Thoracic aorta (tissue), 2 donors: ENCODE results near the gene DEAF1. TPM values are rescaled to one million over a fixed set of nuclear protein-coding genes. Genes with fewer than 3 reads are reported as not detected.
"Not testable (repeated sequence)": the region's sequence is repeated elsewhere in the genome, so short reads cannot be mapped to it uniquely, and the experiment has no call there.

Experiments used
- ATAC-seq: fragments of 150-250 bp; one replicate; pipeline ENCODE4 v1.8.0; 2017; ENCODE audit warnings: low read depth; ENCODE audit not compliant: insufficient number of reproducible peaks, low FRiP score
- DNase-seq: peaks from one replicate; pipeline ENCODE4 v3.0.0-alpha.2; 2020; ENCODE audit warnings: low spot score
- H3K27ac ChIP-seq, 2 donors: fragments of 200-600 bp; sonication (generic); 1 replicate in 1 of 2; 2 replicates in 1 of 2; pipeline ENCODE4 v1.5.1; 2016; ENCODE audit warnings: mild to moderate bottlenecking in 2 of 2, moderate library complexity in 2 of 2
- H3K27me3 ChIP-seq: fragments of 200-600 bp; sonication (generic); replicated peaks from 2 replicates; pipeline ENCODE4 v1.6.0; 2016; ENCODE audit warnings: mild to moderate bottlenecking; ENCODE audit not compliant: insufficient read depth
- H3K36me3 ChIP-seq: fragments of 200-600 bp; sonication (generic); one replicate; pipeline ENCODE4 v1.5.1; 2016
- H3K4me1 ChIP-seq, 2 donors: fragments of 200-600 bp; sonication (generic); 1 replicate in 1 of 2; 2 replicates in 1 of 2; pipeline versions ENCODE4 v1.5.1 to v1.6.0; 2016; ENCODE audit warnings: low read depth in 2 of 2, mild to moderate bottlenecking in 1 of 2; ENCODE audit not compliant: control insufficient read depth in 1 of 2
- H3K4me3 ChIP-seq: fragments of 200-600 bp; sonication (generic); 2 replicates; pipeline ENCODE4 v1.5.1; 2016; ENCODE audit warnings: mild to moderate bottlenecking
- H3K9me3 ChIP-seq: fragments of 200-600 bp; sonication (generic); 2 replicates; pipeline ENCODE4 v1.5.1; 2016
- total RNA-seq, 2 donors: library from RNA; depleted of rRNA; stranded (reverse); fragments of >200 nt; gene quantifications; one replicate each; pipeline versions ENCODE4 v1.1.0 to v1.2.3, GENCODE V29; 2016
- TF ChIP-seq, protein P1 (sequence below): fragments of 200-600 bp; sonication (generic); IDR thresholded peaks from one replicate; pipeline ENCODE4 v1.5.1; 2019; ENCODE audit warnings: antibody characterized with exemption

DEAF1 gene
- total RNA-seq, 2 donors from 2014 or later = 22.1 to 67.0 TPM

DNA sequence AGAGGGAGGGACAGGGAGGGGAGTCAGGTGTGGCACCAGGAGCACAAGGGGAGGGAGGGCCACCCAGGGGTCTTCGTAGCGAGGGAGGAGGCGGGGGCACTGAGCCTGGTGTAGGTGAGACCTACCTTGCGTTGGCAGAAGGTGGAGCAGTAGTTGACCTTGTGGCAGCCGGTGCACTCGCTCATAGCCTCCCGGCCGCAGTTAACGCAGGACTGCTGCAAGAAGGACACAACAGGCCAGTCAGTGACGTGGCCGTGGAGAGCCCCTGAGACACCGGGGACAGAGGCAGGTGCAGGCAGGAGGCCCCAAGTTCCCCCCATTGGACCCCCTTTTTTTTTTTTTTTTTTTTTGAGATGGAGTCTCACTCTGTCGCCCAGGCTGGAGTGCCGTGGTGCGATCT is 41.2 kb downstream of the DEAF1 start:
- TF ChIP-seq, protein P1, sequence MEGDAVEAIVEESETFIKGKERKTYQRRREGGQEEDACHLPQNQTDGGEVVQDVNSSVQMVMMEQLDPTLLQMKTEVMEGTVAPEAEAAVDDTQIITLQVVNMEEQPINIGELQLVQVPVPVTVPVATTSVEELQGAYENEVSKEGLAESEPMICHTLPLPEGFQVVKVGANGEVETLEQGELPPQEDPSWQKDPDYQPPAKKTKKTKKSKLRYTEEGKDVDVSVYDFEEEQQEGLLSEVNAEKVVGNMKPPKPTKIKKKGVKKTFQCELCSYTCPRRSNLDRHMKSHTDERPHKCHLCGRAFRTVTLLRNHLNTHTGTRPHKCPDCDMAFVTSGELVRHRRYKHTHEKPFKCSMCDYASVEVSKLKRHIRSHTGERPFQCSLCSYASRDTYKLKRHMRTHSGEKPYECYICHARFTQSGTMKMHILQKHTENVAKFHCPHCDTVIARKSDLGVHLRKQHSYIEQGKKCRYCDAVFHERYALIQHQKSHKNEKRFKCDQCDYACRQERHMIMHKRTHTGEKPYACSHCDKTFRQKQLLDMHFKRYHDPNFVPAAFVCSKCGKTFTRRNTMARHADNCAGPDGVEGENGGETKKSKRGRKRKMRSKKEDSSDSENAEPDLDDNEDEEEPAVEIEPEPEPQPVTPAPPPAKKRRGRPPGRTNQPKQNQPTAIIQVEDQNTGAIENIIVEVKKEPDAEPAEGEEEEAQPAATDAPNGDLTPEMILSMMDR = no peak
- Histone ChIP-seq H3K36me3 (peaks cover 9% of the 10 kb centered on the region), H3K4me1 (no peaks in the 10 kb centered on the region), H3K27me3 (no peaks in the 10 kb centered on the region), H3K9me3 (no peaks in the 10 kb centered on the region), H3K4me3 (no peak overlapping the region), H3K27ac (no peak overlapping the region)
- no peak for DNase-seq
- no peak for ATAC-seq

DNA sequence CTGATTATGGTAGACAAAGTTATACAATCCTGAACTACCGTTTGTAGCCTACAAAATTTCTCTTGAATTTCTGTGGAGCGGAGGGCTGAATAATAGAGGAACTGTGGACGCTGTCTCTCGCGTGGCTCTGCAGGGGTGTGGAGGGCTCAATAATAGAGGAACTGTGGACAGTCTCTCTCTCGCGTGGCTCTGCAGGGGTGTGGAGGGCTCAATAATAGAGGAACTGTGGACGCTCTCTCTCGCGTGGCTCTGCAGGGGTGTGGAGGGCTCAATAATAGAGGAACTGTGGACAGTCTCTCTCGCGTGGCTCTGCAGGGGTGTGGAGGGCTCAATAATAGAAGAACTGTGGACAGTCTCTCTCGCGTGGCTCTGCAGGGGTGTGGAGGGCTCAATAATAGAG is 41.9 kb downstream of the DEAF1 start:
- H3K27ac ChIP-seq, H3K4me3 ChIP-seq, H3K9me3 ChIP-seq, DNase-seq, H3K4me1 ChIP-seq, H3K27me3 ChIP-seq, H3K36me3 ChIP-seq, ATAC-seq: not testable (repeated sequence)

DNA sequence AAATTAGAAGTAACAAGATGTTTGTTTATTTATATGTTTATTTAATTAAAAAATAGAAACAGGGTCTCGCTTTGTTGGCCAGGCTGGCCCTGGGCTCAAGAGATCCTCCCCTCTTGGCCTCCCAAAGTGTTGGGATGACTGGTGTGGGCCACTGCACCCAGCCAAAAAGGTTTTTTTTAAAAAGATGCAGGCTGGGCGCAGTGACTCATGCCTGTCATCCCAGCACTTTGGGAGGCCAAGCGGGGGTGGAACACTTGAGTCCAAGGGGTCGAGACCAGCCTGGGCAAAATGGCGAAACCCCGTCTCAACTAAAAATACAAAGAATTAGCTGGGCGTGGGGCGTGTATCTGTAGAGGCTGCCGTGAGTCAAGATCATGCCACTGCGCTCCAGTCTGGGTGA is 44.5 kb downstream of the DEAF1 start:
- Histone ChIP-seq H3K27ac (no peak overlapping the region), H3K4me3 (no peak overlapping the region), H3K9me3 (no peaks in the 10 kb centered on the region), H3K27me3 (no peaks in the 10 kb centered on the region), H3K36me3 (peaks cover 4% of the 10 kb centered on the region), H3K4me1 (no peaks in the 10 kb centered on the region)
- TF ChIP-seq, protein P1 = no peak
- ATAC-seq = no peak
- no peak for DNase-seq

DNA sequence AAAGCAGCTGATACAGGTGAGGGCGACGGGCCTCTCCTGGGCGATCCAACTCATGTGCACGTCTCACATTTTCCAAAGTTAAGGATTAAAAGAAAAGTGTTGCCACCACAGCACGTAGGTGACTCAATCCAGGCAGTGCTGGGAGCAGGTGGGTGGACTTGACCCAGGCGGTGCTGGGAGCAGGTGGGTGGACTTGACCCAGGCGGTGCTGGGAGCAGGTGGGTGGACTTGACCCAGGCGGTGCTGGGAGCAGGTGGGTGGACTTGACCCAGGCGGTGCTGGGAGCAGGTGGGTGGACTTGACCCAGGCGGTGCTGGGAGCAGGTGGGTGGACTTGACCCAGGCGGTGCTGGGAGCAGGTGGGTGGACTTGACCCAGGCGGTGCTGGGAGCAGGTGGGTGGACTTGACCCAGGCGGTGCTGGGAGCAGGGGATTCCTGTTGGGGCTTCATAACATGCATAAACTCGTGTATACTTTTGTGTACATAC is 47.3 kb downstream of the DEAF1 start:
- not testable (repeated sequence) for H3K27ac ChIP-seq, H3K27me3 ChIP-seq, H3K4me3 ChIP-seq, H3K9me3 ChIP-seq, ATAC-seq, DNase-seq, H3K4me1 ChIP-seq
- H3K36me3 ChIP-seq = peaks cover 19% of the 10 kb centered on the region

DNA sequence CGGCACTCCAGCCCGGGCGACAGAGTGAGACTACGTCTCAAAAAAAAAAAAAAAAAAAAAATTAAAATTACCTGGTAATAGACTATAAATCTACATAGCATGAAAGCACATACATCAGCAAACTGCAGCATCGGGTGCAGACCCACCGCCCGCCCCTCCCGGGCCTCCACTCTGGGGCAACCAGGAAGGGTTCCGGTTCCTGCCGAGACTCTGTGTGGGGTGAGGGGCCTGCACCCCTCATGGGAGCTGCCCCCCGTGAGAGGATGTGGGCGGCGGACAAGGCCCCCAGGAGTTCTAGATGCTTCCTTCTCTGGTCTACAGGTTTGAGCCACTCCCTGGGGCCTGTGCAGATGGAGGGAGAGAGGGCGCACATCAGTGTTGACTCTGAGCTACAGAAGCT is 48.8 kb downstream of the DEAF1 start:
- H3K27ac ChIP-seq = no peak overlapping the region
- TF ChIP-seq, protein P1 = no peak
- DNase-seq (no peak), ATAC-seq (no peak)
- H3K4me1 ChIP-seq = no peaks in the 10 kb centered on the region
- no peaks in the 10 kb centered on the region for H3K9me3 ChIP-seq
- no peak overlapping the region for H3K4me3 ChIP-seq
- H3K36me3 ChIP-seq = peaks cover 27% of the 10 kb centered on the region
- no peaks in the 10 kb centered on the region for H3K27me3 ChIP-seq

DNA sequence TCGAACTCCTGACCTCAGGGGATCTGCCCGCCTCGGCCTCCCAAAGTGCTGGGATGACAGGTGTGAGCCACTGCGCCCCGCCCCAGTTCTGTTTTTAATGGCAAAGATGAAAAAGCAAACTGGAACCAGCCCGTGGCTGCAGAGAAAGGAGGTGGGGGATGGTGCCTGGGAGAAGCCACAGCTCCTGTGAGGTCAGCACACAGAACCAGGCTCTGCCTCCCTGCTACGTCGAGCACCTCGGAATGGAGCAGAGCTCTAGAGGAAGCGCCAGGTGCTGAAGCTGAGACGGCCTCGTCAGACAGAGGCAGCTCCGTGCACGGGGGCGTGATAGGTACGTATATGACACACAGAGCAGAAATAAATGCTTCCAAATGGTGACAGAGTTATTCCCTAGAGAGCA is 49.5 kb downstream of the DEAF1 start:
- TF ChIP-seq, protein P1 = no peak
- H3K27ac ChIP-seq = no peak overlapping the region
- no peak for DNase-seq
- ATAC-seq = no peak
- H3K4me3 ChIP-seq = no peak overlapping the region
- H3K36me3 ChIP-seq = peaks cover 26% of the 10 kb centered on the region
- H3K27me3 ChIP-seq = no peaks in the 10 kb centered on the region
- H3K4me1 ChIP-seq = no peaks in the 10 kb centered on the region
- H3K9me3 ChIP-seq = no peaks in the 10 kb centered on the region
